RCC 7860 (cell line): ENCODE data around the gene FGF19.

Source experiments
- DNase-seq: peaks from one replicate; pipeline ENCODE4 v3.0.0-alpha.2; 2015; ENCODE audit warnings: low spot score
- FAIRE-seq: peaks from 2 replicates; lab custom pipeline; 2012; peaks lifted over from hg19 to GRCh38; lab: Jason Lieb, UNC

The FGF19 gene

DNA sequence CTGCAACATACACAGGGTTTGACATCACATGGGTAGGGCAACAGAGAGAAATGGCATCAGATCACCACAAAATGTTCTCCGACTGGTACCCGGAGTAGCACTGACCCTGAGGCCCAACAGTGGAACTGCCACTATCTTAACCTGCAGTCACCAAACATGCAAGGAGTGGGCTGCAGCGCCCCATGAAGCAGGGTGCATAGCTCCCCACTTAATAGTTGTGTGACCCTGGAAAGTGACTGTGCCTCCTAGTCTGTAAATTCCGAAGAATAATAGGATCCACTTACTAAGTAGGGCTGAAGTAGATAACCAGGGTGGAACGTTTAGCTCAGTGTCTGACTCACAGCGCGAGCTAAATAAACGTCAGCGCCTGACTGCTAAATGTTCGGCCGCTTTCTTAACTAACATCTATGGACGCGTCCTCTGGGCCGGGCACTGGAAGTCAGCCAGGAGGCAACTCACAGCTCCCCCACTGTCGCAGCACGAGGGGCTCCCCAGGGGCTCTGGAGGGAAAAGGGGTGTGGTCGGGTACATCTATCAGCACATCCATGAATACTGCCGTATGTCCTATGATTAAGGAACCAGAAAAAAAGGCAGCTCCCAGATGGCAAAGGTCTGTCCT, 29.4 kb downstream of the FGF19 start:
- FAIRE-seq (no peak), DNase-seq (peak; percentile 15)

DNA sequence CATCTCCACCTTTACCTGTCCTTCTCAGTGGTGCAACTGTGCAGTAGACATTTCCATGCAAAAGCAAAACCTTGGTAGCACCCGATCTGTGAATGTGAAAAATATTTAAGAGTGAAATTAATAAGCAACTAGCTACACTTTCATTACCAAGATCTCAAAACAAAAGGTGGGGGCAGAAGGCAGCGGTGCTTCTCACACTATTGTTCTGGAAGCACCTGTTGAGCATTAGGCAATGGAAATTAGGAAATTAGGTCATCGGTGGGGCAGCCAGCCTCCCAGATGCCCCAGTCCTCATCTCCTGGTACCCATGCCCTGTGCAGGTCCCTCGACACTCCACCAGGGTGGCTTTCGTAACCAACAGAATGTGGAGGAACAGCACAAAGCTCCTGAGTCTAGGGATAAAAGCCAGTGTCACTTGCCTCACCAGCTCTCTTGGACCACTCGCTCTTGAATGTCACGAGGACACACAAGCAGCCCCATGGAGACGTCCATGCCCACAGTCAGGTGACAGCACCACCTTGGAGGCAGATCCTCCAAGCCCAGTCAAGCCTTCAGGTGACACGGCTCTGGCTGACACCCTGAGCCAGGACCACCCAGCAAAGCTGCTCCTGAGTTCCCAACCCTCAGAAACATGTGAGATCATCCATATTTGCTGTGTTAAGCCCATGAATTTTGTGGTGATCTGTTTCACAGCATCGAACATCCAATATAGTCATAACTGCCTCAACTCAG, 31.9 kb downstream of the FGF19 start:
- DNase-seq (no peak), FAIRE-seq (no peak)

DNA sequence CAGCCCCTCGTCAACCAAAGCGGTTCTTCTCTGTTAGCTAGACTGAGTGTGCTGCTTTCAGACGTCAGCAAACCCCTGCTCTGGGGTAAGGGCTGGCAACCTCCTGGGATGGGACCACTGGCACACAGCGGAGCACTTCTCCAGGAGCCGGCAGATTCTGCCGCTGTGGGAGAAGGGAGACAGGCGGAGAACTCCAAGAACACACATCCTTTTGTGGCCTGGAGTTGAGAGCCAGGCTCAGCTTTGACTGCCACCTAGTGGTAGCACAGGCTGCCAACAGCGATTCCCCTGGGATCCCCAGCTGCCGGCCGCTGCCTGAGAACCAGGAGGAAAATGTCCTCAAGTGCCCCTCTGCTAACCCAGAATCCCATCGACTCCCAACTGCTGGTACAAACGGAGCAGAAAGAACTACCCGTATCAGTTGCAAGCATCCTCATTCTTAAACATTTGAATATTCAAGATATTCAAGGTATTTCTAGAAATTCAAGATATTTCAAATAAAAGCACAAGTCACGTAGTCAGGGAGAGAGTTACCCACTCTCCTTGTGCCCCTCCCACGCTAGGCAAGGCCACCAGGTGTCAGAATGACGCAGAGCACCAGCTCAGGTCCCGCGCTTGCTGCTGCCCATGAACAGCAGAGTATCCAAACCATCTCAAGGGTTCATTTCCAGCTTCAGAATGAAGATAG, 33.5 kb downstream of the FGF19 start:
- DNase-seq (peak; percentile 53), FAIRE-seq (no peak)

DNA sequence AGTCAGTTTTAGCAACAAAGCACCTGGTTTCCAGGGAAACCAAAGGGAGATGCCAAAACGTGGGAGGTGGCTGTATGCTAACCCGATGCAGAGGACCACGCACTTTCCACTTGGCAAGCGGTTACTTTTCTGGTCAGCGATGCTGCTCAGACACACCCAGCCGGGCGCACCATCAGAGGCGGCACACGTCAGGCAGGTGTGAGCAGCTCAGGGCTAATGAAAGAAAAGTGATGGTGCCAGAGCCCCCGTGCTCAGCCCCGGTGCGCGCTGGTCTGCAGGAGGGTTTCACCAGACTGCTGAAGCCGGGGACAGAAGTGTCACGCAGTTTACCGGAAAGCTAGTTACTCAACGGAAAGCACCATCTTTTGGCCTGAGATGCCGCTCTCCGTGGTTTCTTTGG, 34.3 kb downstream of the FGF19 start:
- FAIRE-seq (no peak), DNase-seq (no peak)

DNA sequence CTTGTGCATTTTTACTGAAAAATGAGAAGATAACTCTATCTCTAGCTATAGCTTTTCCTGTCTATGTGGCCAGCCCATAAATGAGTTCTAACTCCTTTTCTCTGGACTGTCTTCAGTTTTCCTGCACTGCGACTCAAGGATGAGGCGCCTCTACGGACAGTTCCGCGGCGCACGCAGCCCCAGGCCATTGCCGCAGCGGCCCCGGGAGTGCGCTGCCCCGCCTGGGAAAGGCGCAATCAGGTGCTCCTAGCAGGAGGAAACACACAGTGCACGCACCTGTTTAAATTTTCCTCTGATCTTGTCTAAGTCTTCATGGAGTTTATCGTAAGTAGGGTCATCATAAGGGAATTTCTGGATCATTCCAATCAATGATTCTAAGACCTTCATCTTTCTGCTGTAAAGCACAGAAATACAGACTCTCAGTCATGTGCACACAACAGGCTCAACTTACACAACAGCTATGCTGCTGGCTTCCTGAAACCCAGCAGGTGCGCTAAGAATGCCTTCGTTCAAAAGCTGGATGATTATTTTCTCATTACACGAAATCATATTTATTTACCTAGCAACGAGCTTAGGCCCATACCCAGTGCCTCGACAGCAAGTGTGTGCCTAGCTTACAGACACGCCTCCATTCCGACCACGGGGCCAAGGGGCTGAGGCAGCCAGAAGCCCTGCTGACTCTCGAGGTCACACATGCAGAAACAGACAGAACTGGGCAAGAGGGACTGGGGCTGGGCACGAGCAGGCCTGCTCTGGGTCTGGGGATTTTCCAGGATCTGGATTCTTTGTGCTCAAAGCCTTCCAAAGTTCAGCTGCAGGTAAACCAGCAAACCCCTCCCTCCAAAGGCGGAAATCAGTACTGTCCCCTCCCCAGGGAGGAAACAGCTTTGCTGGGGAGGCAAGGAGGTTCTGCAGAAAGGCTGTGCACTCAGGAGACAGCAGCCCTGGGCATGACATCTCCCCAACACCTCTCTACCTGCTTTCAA, 35.9 kb downstream of the FGF19 start:
- DNase-seq: no peak
- FAIRE-seq: no peak

DNA sequence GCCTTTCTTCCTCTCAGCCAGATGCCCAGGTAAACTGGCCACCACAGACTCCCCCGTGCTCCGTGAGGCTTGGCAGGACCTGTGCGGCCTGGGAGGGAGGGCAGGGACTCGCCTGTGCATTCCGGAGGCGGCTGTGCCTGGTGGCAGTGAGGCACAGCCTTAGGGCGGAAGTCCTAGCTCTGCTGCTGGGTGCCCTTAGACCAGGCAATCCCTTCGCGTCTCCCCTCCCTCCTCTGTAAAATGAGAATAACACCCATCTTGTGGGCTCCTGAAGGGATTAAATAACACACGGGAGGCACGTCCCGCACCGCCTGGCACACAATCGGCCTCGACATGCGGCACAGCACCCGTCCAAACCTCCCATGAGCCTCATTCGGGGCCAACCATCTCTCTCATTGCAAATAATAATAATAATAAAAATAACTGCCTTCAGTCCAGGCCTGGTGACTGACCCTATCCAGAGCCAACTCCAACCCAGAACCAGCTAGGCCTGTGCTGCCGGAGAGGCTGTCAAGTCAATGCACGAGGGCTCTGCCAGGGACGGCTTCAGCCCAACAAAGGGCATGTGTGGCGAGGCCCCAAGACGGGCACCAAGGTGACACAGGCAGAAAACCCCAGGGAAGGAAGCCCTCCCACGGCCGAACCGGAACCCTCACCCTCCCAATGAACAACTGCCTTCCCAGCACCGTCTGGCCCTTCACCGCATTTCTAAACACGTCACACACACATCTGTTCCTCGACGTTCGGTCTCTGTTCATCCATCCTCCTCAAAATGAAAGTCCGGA, 36.9 kb downstream of the FGF19 start:
- DNase-seq (no peak), FAIRE-seq (no peak)

DNA sequence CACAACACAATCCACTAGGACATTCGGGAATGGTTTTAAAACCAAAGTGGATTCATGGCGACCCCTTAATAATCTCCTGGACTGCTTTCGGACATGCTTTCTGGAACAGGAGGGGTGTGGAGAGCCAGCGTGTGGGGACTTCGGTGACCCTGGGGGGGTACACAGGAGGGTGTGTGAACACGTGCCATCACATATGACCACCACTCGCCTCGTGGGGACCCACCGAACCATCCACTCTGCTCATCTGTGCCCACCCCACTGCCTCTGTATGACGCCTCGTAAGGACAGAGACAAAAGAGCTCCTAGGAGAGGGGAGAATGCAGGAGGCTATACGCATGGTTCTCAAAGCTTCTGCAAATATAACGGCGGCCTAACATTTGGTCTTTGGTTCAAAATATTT, 37.6 kb downstream of the FGF19 start:
- DNase-seq: no peak
- FAIRE-seq: no peak

DNA sequence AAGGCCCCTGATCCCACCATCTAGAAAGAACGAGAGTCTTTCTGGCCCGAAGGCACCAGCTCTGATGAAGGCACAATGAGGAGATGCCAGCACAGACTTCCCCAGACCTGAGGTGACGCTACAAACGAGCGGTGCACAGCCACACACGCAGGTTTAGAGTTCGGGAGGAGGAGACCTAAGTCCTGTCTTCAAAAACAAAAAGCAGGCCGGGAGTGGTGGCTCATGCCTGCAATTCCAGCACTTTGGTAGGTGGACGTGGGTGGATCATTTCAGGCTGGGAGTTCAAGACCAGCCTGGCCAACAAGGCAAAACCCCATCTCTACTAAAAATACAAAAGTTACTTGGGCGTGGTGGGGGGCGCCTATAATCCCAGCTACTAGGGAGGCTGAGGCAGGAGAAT, 38.2 kb downstream of the FGF19 start:
- DNase-seq (no peak), FAIRE-seq (no peak)

DNA sequence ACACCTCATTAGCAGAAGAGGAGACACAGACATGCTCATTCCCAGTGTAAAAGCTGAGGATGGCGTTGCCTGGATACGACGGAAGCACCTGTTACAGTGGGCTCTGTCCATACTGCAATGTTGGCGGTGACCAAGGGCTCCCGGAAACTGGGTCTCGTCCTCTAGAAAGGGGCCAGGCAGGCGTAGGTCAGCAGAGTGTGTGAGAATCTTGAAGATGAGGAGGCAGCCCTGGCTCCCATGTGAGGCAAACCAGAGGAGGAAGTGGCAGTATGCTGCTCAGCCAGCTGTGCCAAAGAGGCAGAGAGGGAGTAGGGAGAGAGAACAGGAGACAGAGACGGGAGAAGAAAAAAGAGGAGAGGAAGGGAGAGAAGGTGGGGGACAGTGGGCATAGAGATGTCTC, 38.9 kb downstream of the FGF19 start:
- no peak for DNase-seq
- no peak for FAIRE-seq

DNA sequence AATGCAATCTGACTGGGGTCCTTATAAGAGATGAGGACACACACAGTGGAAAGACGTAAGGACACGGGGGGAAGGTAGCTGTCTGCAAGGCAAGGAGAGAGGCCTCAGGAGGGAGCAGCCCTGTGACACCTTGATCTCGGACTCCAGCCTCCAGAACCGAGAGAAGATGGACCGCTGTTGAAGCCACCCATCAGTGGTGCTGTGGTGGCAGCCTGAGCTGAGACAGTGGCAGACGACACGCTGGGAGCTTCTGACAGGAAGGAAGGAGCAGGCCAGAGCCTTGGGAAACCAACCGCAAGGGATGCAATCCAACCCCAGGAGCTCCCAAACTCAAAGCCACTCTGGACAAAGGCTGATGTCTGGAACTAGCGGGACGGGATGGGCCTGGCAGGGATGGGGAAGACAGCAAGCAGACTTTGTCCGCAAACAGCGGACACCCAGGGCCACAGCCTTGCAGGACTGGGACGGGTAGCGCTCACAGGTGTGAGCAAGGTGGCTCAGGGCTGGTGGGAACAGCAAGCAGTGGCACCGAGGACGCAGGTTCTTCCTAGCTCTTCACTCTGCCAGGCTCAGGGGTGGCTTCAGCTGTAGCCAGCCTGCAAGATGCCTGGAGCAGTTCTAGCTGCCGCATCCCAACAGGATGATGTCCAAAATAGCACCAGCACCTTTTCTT, 39.6 kb downstream of the FGF19 start:
- no peak for DNase-seq
- FAIRE-seq: no peak

DNA sequence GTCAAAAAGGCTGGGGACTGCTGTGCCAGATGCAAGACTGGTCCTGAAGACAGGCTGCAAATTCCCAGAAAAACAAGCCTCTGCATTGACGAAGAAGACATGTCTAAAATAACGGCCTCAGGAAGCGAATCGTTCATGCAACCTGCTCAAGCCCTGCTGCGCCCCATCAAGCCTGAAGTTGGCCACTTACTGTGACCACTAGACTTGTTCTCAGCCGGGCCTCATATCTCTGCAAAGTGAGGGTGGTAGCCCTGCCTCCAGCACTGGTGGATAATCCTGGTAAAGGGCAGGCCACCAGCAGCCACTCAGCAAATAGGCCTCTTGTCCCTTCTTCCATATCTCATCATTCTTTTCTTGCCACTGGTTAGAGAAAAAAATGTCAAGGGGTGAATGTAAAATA, 40.5 kb downstream of the FGF19 start:
- no peak for FAIRE-seq
- no peak for DNase-seq

DNA sequence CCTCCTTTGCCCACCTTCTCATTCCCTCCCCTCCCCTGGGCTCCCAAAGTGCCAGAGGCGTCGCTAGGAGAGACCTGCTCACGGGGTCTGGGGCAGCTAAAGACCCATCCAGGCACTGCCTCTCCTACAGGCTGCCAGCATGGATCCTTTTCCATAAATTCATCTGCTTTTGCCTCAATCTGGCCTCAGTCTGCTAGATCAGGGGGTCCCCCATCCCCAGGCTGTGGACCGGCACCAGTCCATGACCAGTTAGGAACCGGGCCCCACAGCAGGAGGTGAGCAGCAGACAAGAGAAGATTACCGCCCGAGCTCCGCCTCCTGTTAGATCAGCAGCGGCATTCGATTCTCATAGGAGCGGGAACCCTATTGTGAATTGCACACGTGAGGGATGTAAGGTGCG, 41.0 kb downstream of the FGF19 start:
- DNase-seq (no peak), FAIRE-seq (no peak)

DNA sequence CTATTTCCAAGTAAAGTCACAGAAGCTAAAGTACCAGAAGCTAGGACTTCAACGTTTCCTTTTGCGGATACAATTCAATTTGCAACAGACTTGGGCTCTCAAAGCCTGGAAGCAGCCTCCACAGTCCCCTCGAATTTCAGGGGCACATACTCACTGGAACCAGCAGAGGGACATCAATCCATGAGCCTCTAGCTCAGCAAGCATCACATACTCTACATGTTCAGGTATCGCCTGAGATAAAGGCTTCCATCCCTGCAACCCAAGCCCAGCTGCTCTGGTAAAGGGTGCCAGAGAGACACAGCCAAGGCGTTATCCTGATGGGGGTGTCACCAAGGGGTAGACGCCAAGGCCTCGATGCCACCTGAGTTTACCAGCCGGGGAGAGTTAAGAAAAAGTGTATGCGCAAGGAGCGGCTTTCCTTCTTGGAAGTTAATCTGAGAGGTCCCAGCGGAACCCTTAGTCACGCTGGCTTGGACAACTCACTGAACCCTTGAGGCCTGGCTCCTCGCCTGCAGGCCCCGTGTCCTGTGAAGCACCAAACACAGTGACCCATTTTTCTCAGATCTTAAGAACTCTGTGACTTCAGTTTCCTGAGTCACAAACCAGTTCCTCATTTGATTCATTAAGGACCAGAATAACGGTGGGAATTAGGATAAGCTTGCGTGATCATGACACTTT, 41.7 kb downstream of the FGF19 start:
- FAIRE-seq: no peak
- no peak for DNase-seq

DNA sequence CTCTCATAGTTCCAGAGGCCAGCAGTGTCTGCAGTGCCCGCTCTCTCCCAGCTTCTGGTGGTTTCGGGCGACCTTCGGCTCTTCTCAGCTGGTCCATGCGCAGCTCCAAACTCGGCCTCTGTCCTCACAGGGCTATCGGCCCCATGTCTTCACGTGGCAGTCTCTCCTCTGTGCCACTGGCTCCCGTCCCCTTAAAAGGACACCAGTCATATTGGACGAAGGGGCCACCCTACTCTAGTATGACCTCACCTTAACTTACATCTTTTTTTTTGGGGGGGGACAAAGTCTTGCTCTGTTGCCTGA, 42.5 kb downstream of the FGF19 start:
- no peak for FAIRE-seq
- DNase-seq: no peak

DNA sequence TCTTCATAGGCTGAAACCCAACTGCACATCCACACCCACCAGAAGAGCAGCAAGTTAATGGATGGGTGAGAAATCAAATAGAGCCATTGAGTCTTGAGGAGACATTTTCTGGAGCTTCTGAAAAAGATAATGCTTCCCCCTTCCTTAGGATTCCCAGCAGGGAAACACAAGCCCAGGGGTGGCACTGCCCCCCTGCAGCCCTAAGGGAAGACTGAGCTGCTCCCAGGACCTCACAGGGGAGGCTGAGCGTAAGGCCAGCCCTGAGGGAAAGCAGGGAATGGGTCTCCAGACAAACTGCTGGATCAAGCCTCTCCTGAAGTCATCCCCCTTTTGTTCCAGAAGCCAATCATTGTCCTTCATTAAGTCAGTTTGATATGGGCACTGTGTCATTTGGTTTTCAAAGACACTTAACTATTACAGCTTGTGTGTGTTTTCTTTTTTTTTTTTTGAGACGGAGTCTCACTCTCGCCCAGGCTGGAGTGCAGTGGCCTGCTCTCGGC, 43.8 kb downstream of the FGF19 start:
- FAIRE-seq (no peak), DNase-seq (no peak)

DNA sequence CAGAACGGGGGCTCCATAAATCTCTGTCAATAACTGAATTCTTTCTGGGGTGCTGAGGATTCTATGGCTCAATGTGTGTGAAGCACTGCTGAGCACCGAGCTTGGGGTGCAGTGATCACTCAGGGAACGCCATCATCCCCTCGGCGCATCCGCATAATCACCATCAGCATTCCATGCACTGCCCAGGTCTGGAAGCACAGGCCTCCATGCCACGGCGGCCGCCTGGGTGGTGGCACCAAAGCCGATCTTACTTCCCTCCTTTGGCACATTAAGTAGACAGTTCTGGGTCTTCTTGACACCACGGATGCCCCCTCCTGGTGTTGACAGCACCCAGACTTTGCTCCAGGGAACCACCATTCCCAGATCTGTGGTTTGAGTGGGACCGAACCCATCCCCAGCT, 44.2 kb downstream of the FGF19 start:
- FAIRE-seq (no peak), DNase-seq (no peak)

DNA sequence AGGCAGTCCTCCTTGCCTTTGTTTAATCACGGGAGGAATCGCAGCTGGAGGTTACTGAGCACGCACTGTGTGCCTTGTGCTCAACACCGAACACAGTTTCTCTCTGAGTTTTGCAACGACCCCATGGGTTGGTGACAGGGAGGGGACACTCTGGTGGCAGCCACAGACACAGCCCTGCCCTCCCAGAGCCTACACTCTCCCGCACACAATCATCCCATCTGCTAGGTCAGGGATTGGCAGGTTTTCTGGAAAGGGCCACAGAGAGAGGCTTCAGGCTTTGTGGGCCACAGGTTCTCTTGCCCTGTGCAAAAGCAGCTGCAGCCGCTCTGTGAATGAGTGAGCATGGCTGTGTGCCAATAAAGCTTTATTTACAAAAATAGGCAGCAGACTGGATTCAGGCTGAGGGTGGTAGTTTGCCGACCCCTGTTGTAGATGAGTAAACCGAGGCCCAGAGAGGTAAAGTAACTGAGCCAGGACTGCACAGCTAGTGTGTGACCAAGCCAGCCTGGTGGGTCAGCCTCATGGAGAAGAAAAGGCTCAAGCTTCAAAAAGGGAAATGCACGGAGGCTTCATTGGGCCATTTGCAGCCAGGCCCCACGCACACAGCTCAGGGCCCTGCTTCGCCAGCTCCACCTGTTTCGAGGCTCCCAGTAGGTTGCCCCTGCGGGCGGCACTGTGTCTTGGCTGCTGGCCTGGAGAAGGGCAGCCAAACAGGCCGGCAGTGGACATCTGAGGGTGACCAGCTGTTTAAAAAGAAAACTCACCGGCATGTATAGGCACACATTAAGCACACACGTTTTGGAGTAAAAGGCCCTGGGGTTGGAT, 45.0 kb downstream of the FGF19 start:
- DNase-seq (no peak), FAIRE-seq (no peak)

DNA sequence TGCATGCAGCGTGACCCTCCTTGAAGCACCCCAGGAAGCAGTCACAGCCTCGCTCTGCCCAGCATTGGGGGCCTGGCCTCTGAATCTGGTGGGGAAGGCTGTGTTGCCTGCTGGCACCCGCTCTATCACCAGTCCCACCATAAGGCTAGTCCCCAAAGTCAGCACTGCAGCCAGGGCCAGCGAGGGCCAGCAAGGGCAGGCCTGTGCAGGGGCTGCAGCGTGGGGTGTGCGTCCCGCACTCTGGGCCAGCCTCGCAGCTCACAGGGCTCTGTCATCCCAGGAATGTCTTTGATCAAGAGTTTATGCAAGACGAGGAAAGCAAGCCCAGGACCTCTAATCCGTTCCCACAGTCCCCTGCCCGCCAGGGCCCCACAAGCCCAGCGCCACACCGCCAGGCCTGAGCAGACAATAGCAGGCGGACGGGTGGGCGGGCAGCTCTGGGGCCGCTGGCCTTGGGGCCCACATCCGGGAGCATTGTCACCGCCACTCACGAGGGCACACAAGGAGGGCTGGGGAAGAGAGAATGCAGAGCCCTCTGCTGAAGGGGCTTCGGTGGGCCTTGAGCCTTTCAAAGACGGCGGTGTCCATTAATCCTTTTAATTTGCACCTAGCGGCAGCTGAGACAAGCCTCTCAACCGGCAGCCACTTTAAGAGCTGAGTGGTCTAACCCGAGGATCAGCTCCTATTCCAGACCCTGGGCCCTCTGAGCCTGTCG, 45.8 kb downstream of the FGF19 start:
- DNase-seq: no peak
- FAIRE-seq: no peak
